K562 (cell line): ENCODE data around the gene ARFIP2. TPM values are rescaled to one million over a fixed set of nuclear protein-coding genes. Genes with fewer than 3 reads are reported as not detected.

Source experiments
- AFF4 ChIP-seq: sonication (generic); formaldehyde crosslinking; IDR thresholded peaks from 2 replicates; pipeline ENCODE4 v1.8.0; 2023; ENCODE audit warnings: mild to moderate bottlenecking, missing genetic modification reagents
- BACH1 ChIP-seq: fragments of 200-800 bp; sonication (Bioruptor generic); IDR thresholded peaks from 2 replicates; pipeline ENCODE4 v1.6.1; 2016; ENCODE audit warnings: missing genetic modification characterization, missing compliant biosample characterization
- PTRF ChIP-seq: fragments of 450-650 bp; IDR thresholded peaks from 2 replicates; pipeline ENCODE4 v1.6.1; 2016; ENCODE audit warnings: mild to moderate bottlenecking, missing genetic modification characterization, missing compliant biosample characterization
- RUNX1 ChIP-seq: sonication (generic); IDR thresholded peaks from 2 replicates; pipeline ENCODE4 v1.6.1; 2016; ENCODE audit warnings: antibody characterized with exemption, low read depth
- TBP ChIP-seq: optimal IDR thresholded peaks from 2 replicates; pipeline ENCODE3; 2011; ENCODE audit warnings: low read depth, low read length, improper control_type of control experiment
- THRAP3 ChIP-seq: fragments of 450-650 bp; IDR thresholded peaks from 2 replicates; pipeline ENCODE4 v1.6.1; 2016; ENCODE audit warnings: mild to moderate bottlenecking, inconsistent platforms, borderline replicate concordance
- ZEB2 ChIP-seq: fragments of 450-650 bp; IDR thresholded peaks from 2 replicates; pipeline ENCODE4 v1.6.1; 2016
- ZNF324 ChIP-seq: fragments of 250-450 bp; sonication (Bioruptor Pico); IDR thresholded peaks from 2 replicates; pipeline ENCODE4 v1.4.0; 2020; ENCODE audit warnings: mild to moderate bottlenecking
- ZNF830 ChIP-seq: fragments of 250-450 bp; sonication (Bioruptor Pico); IDR thresholded peaks from 2 replicates; pipeline ENCODE4 v1.5.0; 2021; ENCODE audit warnings: mild to moderate bottlenecking
- polyA plus RNA-seq, 8 experiments: library from polyadenylated mRNA; depleted of rRNA in 4 of 8; stranded (reverse) in 5 of 8; unstranded in 3 of 8; fragments of >200 nt; fragmentation: Nextera tagmentation in 2 of 8; fragmentation: Illumina TruSeq in 1 of 8; extraction: Ambion mirVana in 2 of 8; extraction: Trizol in 1 of 8; gene quantifications; 2 replicates each; pipeline versions ENCODE4 v1.2.1 to v1.2.3, GENCODE V29; 2011 to 2014; ENCODE audit warnings: inconsistent platforms in 1 of 8, missing spikeins in 1 of 8
- total RNA-seq, 7 experiments: library from RNA; depleted of rRNA in 6 of 7; stranded (reverse); fragments of >200 nt in 6 of 7; fragmentation: Illumina TruSeq in 2 of 7; extraction: Trizol in 2 of 7; gene quantifications; 2 replicates each; pipeline versions ENCODE4 v1.2.1 to v1.2.3, GENCODE V29; 2011 to 2021; ENCODE audit warnings: low replicate concordance in 1 of 7
- TF ChIP-seq, protein P1 (sequence below): fragments of 450-650 bp; IDR thresholded peaks from 2 replicates; pipeline ENCODE4 v1.6.1; 2016; ENCODE audit warnings: low read depth
- TF ChIP-seq, protein P2 (sequence below): fragments of 450-650 bp; IDR thresholded peaks from 2 replicates; pipeline ENCODE4 v1.6.1; 2014; ENCODE audit warnings: low read depth, mild to moderate bottlenecking, moderate library complexity, borderline replicate concordance

Gene ARFIP2
- total and polyA plus RNA-seq, 9 of the 15 experiments (the other 6 are each of a cell fraction or from before 2014, with no cell fraction given), result 11.8 to 74.1 (median 41.0) TPM

- TF ChIP-seq, protein P1, sequence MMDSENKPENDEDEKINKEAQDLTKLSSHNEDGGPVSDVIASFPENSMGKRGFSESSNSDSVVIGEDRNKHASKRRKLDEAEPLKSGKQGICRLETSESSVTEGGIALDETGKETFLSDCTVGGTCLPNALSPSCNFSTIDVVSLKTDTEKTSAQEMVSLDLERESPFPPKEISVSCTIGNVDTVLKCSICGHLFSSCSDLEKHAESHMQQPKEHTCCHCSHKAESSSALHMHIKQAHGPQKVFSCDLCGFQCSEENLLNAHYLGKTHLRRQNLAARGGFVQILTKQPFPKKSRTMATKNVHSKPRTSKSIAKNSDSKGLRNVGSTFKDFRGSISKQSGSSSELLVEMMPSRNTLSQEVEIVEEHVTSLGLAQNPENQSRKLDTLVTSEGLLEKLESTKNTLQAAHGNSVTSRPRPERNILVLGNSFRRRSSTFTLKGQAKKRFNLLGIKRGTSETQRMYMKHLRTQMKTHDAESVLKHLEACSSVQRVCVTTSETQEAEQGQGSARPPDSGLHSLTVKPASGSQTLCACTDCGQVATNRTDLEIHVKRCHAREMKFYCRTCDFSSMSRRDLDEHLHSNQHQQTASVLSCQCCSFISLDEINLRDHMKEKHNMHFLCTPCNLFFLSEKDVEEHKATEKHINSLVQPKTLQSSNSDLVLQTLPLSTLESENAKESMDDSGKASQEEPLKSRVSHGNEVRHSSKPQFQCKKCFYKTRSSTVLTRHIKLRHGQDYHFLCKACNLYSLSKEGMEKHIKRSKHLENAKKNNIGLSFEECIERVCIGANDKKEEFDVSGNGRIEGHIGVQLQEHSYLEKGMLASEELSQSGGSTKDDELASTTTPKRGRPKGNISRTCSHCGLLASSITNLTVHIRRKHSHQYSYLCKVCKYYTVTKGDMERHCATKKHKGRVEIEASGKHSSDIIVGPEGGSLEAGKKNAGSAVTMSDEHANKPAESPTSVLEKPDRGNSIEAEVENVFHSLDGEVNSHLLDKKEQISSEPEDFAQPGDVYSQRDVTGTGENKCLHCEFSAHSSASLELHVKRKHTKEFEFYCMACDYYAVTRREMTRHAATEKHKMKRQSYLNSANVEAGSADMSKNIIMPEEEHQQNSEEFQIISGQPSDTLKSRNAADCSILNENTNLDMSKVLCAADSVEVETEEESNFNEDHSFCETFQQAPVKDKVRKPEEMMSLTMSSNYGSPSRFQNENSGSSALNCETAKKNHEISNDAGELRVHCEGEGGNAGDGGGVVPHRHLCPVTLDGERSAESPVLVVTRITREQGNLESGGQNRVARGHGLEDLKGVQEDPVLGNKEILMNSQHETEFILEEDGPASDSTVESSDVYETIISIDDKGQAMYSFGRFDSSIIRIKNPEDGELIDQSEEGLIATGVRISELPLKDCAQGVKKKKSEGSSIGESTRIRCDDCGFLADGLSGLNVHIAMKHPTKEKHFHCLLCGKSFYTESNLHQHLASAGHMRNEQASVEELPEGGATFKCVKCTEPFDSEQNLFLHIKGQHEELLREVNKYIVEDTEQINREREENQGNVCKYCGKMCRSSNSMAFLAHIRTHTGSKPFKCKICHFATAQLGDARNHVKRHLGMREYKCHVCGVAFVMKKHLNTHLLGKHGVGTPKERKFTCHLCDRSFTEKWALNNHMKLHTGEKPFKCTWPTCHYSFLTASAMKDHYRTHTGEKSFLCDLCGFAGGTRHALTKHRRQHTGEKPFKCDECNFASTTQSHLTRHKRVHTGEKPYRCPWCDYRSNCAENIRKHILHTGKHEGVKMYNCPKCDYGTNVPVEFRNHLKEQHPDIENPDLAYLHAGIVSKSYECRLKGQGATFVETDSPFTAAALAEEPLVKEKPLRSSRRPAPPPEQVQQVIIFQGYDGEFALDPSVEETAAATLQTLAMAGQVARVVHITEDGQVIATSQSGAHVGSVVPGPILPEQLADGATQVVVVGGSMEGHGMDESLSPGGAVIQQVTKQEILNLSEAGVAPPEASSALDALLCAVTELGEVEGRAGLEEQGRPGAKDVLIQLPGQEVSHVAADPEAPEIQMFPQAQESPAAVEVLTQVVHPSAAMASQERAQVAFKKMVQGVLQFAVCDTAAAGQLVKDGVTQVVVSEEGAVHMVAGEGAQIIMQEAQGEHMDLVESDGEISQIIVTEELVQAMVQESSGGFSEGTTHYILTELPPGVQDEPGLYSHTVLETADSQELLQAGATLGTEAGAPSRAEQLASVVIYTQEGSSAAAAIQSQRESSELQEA, result no peak
- TF ChIP-seq TBP, result no peak
- 0 out of 2 replicates have a peak, but pooled peaks have one; percentile 36 for TF ChIP-seq AFF4
- TF ChIP-seq BACH1, result no peak
- TF ChIP-seq THRAP3, result no peak
- no peak for TF ChIP-seq ZNF830 (CRISPR knock-in tag)
- TF ChIP-seq ZEB2, result no peak
- no peak for TF ChIP-seq ZNF324 (CRISPR knock-in tag)
- TF ChIP-seq, protein P2, sequence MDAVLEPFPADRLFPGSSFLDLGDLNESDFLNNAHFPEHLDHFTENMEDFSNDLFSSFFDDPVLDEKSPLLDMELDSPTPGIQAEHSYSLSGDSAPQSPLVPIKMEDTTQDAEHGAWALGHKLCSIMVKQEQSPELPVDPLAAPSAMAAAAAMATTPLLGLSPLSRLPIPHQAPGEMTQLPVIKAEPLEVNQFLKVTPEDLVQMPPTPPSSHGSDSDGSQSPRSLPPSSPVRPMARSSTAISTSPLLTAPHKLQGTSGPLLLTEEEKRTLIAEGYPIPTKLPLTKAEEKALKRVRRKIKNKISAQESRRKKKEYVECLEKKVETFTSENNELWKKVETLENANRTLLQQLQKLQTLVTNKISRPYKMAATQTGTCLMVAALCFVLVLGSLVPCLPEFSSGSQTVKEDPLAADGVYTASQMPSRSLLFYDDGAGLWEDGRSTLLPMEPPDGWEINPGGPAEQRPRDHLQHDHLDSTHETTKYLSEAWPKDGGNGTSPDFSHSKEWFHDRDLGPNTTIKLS, result 0 out of 2 replicates have a peak, but pooled peaks have one; percentile 14
- TF ChIP-seq PTRF (tag), result no peak
- TF ChIP-seq RUNX1, result no peak
These were observed 6.7 kb downstream of the ARFIP2 start (continued) for GRCh38 chr11:6474413-6474792.
